GM21360 (cell line): ENCODE measurements around the gene HEBP1.
A peak's percentile ranks its signal among the peaks of the same experiment; 100 is the strongest.

Experiments used
- ATAC-seq: cut with Tn5 transposase; IDR thresholded peaks from one replicate; pipeline ENCODE4 v1.9.1; 2021; ENCODE audit warnings: mild to moderate bottlenecking, moderate library complexity; ENCODE audit not compliant: unreplicated experiment

The HEBP1 gene

GRCh38 chr12:13024531-13024916, 24.5 kb upstream of the HEBP1 start:
- ATAC-seq = no peak

DNA sequence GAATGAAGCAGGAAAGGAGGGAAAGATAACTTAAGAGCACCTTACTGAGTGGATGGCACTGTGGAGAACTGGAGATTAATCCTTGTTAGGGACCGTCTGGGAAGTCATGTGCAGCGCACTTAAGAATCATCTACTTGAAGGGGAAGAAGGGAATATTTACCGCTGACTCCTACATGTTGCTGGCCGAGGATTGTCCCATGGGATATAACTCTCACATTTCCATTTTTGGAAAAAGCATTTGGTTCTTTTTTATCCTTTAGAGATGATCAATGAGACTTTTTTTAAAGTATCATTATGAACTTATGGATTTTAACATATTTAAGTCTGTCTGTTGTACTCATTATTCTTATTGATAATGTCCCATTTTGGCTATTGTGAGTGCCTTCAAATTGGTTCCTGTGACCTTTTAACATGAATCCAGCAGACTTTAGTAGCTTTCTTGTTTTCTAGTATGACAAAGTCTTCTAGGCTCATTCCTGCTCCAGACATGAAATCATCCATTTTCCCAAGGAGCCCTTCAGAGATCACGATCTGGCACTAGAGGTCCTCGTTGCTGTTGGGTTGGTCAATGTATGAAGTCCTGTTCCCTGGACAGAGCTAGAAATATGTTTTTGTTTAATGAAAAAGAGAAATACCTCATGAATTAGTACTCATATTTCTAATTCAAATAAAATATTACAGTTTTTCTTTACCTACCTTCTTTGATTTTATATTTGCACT, 23.9 kb upstream of the HEBP1 start:
- ATAC-seq = no peak

- no peak for ATAC-seq
Measured at GRCh38 chr12:13022851-13023271, 22.8 kb upstream of the HEBP1 start.

- ATAC-seq = no peak
Measured at GRCh38 chr12:13011098-13011497, 11.0 kb upstream of the HEBP1 start.

- ATAC-seq = no peak
Measured at GRCh38 chr12:13008741-13009380, 8.8 kb upstream of the HEBP1 start.

DNA sequence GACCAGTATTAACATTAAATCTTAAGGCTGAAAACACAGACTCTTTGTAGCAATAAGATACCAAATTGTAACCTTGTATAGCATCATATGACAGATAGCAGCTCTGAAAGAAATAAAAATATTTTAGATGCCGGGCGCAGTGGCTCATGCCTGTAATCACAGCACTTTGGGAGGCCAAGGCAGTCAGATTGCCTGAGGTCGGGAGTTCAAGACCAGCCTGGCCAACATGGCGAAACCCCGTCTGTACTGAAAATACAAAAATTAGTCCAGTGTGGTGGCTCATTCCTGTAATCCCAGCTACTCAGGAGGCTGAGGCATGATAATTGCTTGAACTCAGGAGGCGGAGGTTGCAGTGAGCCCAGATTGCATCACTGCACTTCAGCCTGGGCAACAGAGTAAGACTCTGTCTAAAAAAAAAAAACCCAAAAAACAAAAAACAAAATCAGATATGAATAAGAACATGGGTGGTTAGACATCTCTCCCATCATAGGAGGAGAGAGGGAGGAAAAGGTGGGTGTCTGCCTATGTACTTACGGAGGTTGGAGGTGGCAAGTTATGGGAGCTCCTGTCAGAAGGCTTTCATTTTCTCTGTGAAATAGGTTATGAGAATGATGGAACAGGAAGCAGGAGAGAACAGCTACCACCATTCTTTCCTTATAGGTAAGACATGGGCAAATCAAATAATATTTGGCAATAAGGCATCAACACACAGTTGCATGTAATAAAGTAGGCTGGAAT, 7.6 kb upstream of the HEBP1 start:
- no peak for ATAC-seq

DNA sequence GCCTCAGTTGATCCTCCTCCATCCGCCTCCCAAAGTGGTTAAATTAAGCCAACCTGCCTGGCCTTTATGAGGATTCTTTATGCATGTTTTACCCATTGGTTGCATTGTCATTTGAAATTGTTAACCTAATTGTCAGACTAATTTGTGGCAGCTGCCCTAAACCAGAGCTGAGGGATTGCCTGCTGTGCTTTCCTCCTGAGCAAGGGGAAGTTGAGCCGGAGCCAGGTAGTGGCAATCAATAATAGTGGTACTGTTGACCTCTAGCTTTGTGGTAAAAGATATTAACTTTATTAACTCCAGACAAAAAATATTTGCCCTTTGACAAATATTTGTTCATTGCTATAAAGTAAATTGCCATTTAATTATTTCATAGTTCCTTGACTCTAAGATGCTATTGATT, 5.6 kb upstream of the HEBP1 start:
- no peak for ATAC-seq

DNA sequence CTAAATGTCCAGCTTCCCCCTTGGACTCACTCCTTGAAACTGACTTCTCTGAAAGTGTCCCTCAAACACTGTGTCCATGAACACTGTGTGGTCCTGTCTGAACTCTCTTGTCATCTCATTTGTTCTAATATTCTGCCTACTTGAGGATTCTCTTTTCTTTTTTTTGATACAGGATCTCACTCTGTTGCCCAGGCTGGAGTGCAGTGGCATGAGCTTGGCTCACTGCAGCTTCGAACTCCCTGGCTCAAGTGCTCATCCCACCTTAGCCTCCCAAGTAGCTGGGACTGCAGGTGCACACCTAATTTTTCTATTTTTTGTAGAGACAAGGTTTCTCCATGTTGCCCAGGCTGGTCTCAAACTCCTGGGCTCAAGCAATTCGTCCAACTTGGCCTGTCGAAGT, 4.9 kb upstream of the HEBP1 start:
- no peak for ATAC-seq

DNA sequence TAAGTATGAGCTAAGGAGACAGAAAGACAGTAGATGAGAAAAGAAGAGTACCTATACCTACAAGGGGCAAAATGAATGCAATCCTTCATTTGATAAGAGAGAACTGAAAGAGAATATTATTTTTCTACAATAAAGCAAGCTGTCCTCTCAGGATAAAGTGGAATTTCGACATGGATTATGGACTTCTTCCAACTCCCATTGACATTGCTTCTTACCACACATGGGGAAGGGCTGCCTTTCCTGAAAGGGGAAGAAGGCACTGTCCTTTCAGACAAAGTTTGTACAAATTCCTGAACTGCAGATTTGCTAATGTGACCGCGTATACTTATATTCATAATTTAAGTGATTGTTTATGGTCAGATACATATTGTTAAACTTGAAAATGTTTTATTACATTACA, 4.3 kb upstream of the HEBP1 start:
- no peak for ATAC-seq

- no peak for ATAC-seq
Measured at GRCh38 chr12:13002301-13003097, 2.4 kb upstream of the HEBP1 start.

GRCh38 chr12:13001775-13002040, 1.6 kb upstream of the HEBP1 start:
- ATAC-seq = no peak

- no peak for ATAC-seq
Measured at GRCh38 chr12:13000925-13001774, 1.1 kb upstream of the HEBP1 start.

DNA sequence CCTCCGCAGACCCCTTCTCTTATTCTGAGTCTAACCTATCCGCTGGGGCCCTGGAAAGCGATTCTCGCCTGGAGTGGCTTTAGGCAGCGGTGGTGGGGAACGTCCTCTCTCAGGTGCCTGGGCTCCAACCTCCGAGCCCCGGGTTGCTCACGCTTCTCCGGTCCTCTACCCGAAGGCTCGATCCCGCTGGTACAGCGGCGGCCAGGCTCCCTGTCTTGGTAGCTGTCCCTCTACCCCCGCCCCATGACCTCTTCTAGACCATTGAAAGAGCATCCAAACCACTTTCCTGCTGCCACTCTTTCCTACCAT, 505 bp upstream of the HEBP1 start:
- ATAC-seq = peak; percentile 24

- ATAC-seq = no peak
Measured at GRCh38 chr12:12999271-12999958, 650 bp downstream of the HEBP1 start.

DNA sequence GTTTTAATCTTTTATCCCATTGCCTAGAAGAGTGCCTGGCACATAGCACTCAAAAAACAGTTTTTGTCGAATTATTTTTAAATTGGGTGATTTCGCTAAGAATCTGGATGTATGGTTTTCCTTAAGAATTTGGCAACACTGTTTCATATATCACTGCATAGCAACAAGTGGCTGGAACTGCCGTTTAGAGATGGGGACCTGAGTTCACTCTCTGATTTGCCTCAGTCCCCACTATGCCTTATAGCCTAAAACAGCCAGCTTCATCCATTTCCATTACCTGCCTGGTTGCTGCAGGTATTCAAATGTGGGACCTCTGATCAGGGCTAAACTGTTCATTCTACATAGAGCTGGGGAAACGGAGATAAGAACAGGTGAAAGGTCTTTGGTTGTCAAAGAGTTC, 1.8 kb downstream of the HEBP1 start:
- ATAC-seq = no peak

- no peak for ATAC-seq
Measured at GRCh38 chr12:12997734-12998133, 2.3 kb downstream of the HEBP1 start.

DNA sequence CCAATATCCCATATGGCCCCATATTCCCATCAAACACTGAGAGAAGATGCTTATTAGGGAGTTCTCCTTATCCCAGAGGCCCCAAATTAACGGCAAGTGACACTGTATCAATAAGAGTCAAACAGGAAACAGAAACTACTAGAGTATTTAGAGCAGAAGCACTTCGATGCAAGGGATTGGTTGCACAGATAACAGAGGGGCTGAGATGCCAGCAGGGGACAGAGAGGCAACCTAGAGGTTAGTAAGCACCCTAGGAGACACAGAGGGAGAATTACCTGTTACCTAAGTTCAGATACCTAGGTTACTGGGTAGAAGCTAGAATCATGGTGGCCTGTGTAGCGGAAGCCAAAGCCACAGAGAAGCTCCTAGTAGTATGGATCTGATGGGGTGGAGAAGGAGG, 2.9 kb downstream of the HEBP1 start:
- no peak for ATAC-seq

DNA sequence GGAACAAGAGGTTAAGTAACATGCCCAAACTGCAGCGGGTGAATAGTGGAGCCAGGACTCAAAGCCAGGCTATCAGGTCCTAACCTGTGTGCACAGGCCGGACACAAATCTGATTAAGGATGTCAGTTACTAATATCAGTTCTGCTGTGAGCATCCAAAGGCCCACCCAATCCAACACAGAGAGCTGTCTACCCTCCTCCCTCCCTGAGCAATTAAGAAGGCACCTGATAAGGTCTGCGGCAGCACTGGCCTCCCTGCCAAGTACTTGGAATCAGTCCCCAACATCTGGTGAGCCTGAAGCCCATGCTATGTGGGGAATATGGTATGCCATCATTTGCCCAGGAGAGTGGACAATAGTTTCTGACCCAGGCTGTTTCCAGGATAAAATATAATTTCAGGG, 3.9 kb downstream of the HEBP1 start:
- ATAC-seq = no peak

GRCh38 chr12:12995088-12995487, 5.0 kb downstream of the HEBP1 start:
- no peak for ATAC-seq

GRCh38 chr12:12993367-12993766, 6.7 kb downstream of the HEBP1 start:
- ATAC-seq = no peak
